NCI-H1105 treated with DMSO at 0.1 percent for 48 hours (cell line): ENCODE measurements around the gene PANK2.
"Not testable (repeated sequence)": the region's sequence is repeated elsewhere in the genome, so short reads cannot be mapped to it uniquely, and the experiment has no call there.

ENCODE experiments used
- DNase-seq: peaks from one replicate; lab custom pipeline; 2025; lab: John Stamatoyannopoulos, UW

The PANK2 gene

GRCh38 chr20:3871550-3872265 is 17.5 kb upstream of the PANK2 start:
- DNase-seq, result no peak

DNA sequence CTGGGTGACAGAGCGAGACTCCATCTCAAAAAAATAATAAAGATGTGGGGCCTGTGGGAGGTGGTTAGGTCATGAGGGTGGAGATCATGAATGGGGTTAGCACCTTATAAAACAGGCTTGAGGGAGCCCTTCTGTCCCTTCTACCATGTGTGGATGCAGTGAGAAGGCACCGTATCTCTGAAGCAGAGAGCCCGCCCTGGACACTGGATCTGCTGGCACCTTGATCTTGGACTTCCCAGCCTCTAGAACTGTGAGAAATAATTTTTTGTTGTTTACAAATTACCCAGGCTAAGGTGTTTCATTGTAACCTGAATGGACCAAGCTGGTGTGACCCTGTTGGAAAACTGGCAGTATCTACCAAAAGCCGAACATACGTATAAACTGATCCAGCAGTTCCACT is 15.7 kb upstream of the PANK2 start:
- DNase-seq, result no peak

- DNase-seq, result no peak
Observed at GRCh38 chr20:3874194-3874844, 14.9 kb upstream of the PANK2 start.

GRCh38 chr20:3875378-3875974 is 13.7 kb upstream of the PANK2 start:
- DNase-seq, result no peak

DNA sequence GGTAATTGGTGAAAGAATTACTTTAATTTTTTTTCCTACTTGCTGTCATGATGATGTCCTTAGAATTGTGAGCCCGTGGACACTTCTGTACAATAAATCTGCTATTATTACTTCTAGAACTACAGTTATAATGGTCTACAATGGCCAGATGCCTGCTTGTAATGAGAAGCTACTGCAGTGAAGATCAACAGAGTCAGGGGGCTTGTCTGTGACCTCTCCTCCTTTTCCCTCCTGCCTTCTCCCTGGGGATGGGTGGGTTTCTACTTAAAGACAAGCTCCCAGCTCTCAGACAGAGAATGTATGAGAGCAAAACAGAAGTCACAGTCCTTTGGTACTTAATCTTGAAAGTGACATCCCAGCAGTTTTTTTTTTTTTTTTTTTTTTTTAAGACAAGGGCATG is 13.2 kb upstream of the PANK2 start:
- no peak for DNase-seq

GRCh38 chr20:3876676-3877075 is 12.5 kb upstream of the PANK2 start:
- peak; percentile 27 for DNase-seq

DNA sequence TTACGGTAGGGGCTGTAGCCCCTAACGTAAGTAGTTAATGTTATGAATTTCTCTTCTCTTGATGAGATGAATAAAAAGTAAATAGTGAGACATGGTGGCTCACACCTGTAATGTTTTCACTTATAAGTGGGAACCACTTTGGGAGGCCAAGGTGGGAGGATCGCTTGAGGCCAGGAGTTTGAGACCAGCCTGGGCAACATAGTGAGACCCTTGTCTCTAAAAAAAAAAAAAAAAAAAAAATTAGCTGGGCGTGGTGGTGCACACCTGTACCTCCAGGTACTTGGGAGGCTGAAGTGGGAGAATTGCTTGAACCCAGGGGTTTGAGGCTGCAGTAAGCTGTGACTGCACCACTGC is 10.3 kb upstream of the PANK2 start:
- not testable (repeated sequence) for DNase-seq

- DNase-seq, result no peak
Observed at GRCh38 chr20:3885715-3886114, 3.5 kb upstream of the PANK2 start.

DNA sequence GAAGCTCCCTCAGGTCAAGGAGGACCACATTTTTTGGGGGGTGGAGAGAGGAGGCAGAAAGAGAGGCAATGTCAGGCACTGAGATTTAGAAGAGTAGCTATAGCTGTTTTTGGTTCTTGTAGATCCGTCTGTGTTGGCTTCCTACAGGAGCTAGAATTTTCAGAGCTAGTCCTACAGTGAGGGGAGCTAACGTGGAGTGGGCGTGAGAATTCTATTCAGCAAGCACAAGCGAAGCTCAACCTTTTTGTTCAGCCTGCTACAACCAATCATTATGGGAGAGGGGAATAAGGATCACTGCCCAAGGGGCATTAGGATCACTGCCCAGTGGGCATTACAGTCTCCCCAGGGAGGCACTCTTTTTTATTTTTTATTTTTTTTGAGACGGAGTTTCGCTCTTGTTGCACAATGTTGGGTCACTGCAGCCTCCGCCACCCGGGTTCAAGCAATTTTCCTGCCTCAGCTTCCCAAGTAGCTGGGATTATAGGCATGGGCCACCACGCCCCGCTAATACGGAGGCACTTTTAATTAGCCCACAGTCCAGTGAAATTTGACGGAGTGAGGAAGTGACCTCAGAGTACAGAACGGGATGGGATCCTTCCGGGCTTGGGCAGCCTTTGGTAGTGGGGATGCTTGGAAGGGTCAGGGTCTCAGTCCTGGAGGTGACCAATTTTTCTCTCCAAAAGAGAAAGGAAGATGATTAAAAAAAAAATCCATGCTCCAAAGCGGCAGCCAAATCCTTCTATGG is 1.1 kb upstream of the PANK2 start:
- DNase-seq, result no peak

DNA sequence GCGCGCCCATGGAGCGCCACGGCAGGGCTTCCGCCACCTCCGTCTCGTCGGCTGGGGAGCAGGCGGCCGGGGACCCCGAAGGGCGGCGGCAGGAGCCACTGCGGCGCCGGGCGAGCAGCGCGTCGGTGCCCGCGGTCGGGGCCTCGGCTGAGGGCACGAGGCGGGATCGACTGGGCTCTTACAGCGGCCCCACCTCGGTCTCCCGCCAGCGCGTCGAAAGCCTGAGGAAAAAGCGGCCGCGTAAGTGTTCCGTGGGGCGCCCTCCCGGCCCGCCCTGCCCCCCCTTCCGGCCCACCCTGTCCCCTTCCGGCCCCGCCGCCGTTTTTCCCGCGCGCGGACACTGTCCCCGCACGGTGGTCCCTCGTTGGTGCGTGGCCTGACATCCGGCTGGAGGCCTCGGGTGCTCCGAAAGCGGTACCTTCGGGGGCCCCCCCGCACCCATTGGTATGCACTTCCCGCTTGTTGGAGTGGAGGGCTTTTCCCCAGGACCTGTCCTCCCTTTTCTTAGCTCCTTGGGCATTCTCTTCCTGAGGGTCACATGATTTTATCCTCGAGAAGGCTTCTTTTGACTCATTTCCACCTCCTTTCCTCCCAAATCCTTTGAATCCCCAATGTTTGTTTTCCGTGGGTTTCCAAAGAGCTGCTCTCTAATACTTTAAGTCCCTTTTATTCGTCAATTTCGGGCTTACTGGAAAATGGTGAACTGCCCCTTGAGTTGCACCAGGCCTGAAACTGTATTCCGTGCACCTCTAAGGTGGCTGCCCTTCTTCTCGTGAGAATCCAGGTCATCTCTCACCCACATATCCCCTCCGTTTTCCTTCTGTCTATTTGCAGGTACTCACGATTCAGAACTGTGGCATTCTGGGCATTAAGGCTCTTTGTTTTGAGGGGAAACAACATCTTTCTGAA is 556 bp downstream of the PANK2 start:
- peak; percentile 38 for DNase-seq

DNA sequence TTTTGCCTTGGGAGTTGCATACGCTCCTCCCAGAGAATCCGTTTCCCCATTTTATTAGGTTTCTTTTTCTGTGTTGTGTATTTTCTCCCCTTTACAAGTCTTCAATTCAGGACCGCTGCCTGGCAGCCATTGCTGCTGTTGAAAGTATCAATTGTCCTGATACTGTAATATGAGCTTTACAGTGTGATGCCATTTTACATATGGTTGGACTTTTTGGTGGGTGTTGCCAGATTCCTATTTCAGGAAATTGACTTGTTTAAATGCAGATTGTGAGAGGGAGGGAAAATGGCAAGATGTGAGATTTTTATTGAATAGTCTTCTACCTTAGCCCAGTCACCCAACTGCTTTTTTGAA is 1.2 kb downstream of the PANK2 start:
- DNase-seq, result peak; percentile 54

DNA sequence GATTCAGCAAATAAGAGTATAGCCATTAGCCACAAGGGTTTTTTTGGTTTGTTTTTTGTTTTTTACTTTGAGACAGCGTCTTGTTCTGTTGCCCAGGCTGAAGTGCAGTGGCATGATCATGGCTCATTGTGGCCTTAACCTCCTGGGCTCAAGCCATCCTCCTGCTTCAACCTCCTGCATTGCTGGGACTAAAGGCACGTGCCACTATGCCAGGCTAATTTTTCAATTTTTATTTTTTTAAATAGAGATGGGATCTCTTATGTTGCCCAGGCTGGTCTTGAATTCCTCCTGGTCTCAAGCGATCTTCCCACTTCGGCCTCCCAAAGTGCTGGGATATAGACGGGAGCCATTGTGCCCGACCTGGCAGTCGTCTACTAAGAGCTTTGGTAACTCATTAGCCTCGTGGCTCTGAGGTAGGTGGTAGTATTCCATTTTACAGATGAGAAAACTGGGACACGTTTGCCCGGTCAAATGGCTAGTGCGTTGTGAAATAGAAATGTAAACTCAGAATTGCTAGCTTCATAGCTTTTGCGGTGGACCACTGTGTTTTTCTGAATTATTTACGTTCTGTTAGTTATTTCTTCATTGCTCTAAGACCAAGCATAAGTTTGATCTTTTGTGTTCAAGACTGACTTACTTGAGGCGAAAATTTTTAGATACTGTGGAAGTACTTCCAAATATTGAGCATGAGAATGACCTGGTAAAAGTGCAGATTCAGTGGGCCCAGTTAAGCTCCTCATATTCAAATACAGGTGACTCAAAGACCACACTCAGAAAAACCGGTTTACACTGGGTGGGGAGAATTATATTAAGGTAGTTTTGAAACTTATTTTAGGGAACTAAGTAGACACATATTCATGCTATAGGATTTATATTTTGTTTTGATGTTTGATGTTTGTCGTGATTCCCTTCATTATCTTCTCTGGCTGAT is 2.1 kb downstream of the PANK2 start:
- DNase-seq, result no peak

GRCh38 chr20:3894796-3895195 is 5.6 kb downstream of the PANK2 start:
- DNase-seq, result no peak

- no peak for DNase-seq
Observed at GRCh38 chr20:3896302-3896701, 7.1 kb downstream of the PANK2 start.

GRCh38 chr20:3896853-3897583 is 7.8 kb downstream of the PANK2 start:
- DNase-seq, result no peak

DNA sequence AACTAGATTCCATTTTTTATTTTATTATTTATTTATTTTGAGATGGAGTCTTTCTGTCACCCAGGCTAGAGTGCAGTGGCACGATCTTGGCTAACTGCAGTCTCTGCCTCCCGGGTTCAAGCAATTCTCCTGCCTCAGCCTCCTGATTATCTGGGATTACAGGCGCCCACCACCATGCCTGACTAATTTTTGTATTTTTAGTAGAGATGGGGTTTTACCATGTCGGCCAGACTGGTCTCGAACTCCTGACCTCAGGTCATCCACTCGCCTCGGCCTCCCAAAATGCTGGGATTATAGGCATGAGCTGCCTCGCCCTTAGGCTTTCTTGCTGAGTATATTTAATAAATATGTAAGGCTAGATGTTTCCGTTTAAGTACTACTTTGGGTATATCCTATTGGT is 9.0 kb downstream of the PANK2 start:
- DNase-seq, result not testable (repeated sequence)

- no peak for DNase-seq
Observed at GRCh38 chr20:3898639-3899038, 9.5 kb downstream of the PANK2 start.

GRCh38 chr20:3900187-3900604 is 11.0 kb downstream of the PANK2 start:
- DNase-seq, result no peak

DNA sequence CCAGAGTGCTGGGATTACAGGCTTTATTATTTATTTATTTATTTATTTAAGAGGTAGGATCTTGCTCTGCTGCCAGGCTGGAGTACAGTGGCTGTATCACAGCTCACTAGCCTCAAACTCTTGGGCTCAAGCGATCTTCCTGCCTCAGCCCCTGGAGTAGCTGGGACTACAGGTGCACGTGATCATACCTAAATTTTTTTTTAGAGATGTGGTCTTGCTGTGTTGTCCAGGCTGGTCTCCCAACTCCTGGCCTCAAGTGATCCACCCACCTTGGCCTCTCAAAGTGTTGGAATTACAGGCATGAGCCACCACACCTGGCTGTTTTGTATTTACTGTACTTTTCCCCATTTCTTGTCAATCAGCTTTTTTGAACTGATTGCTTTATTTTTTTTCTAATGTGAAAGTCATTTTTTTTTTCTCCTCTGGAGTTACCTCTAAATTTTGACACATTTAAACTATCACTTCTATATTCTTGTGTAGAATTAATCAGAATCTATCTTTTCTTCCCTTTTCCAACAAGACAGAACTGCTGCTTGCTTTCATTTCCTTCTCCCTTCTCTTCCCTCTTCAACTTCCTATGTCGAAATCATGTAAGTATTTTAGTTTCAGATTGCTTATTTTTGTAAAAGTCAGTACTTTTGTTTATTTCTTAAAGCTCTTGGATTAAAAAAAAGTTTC is 12.0 kb downstream of the PANK2 start:
- no peak for DNase-seq
